ENCODE data around the gene CYP27C1.

GRCh38 chr2:127231130-127231865, 11.2 kb upstream of the CYP27C1 start:
- no peak for TF ChIP-seq CTCF (IDR thresholded peaks at IDR 0.05)
- TF ChIP-seq POLR2A (IDR thresholded peaks at IDR 0.05), result no peak

Measured in thyroid gland (tissue), 4 donors.